NT2/D1 (cell line): ENCODE measurements around the gene OR5H1.

Experiments used
- YY1 ChIP-seq: IDR thresholded peaks from 2 replicates; pipeline ENCODE4 v1.6.1; 2011; ENCODE audit not compliant: insufficient read length, insufficient read depth
- ZNF274 ChIP-seq: IDR thresholded peaks from 2 replicates; pipeline ENCODE4 v1.6.1; 2011; ENCODE audit warnings: mild to moderate bottlenecking, low read depth, low read length

GRCh38 chr3:98148751-98149150, 18.2 kb downstream of the OR5H1 start:
- no peak for TF ChIP-seq ZNF274
- no peak for TF ChIP-seq YY1
